Fibroblast of villous mesenchyme (primary cell): ENCODE measurements around the gene MAGEH1. TPM values are rescaled to one million over a fixed set of nuclear protein-coding genes. Genes with fewer than 3 reads are reported as not detected.
"Not testable (repeated sequence)": the region's sequence is repeated elsewhere in the genome, so short reads cannot be mapped to it uniquely, and the experiment has no call there.

Experiments
- DNase-seq: peaks from one replicate; pipeline ENCODE4 v3.0.0-alpha.2; 2010; ENCODE audit warnings: low read depth
- H3K4me3 ChIP-seq: 2 replicates; pipeline ENCODE4 v1.5.1; 2011; ENCODE audit warnings: low read depth, mild to moderate bottlenecking, low read length
- CTCF ChIP-seq: IDR thresholded peaks from 2 replicates; pipeline ENCODE4 v1.5.1; 2012; ENCODE audit warnings: low read depth, mild to moderate bottlenecking, low read length; ENCODE audit not compliant: insufficient read depth
- total RNA-seq: library from RNA; depleted of rRNA; stranded (reverse); fragments of >200 nt; gene quantifications from 2 replicates; pipeline ENCODE4 v1.2.3, GENCODE V29; 2012

MAGEH1 gene
- total RNA-seq, result 37.6 and 37.7 TPM in 2 replicates

- DNase-seq, result peak; percentile 80
- no peak for TF ChIP-seq CTCF
- peak within 1 kb of the TSS; percentile 63 for H3K4me3 ChIP-seq
Measured at GRCh38 chrX:55451990-55452832, at the start of gene MAGEH1. TSS of gene MAGEH1 (plus strand) at chrX:55452127. CDS start at chrX:55452375, 248 bp downstream.

- H3K4me3 ChIP-seq, DNase-seq: not testable (repeated sequence)
Measured at GRCh38 chrX:55427079-55427478, 24.8 kb upstream of the MAGEH1 start.

- not testable (repeated sequence) for DNase-seq, H3K4me3 ChIP-seq
Measured at GRCh38 chrX:55443468-55443867, 8.5 kb upstream of the MAGEH1 start.

- no peak for TF ChIP-seq CTCF
- no peak overlapping the region for H3K4me3 ChIP-seq
- DNase-seq, result peak; percentile 6
Measured at GRCh38 chrX:55450259-55450658, 1.7 kb upstream of the MAGEH1 start.

GRCh38 chrX:55451141-55451540, 786 bp upstream of the MAGEH1 start:
- no peak for DNase-seq
- no peak overlapping the region for H3K4me3 ChIP-seq
- TF ChIP-seq CTCF, result no peak

GRCh38 chrX:55451626-55451989, 319 bp upstream of the MAGEH1 start:
- DNase-seq, result no peak
- H3K4me3 ChIP-seq, result peak overlapping the region; percentile 63
- no peak for TF ChIP-seq CTCF

- TF ChIP-seq CTCF, result no peak
- no peak for DNase-seq
Measured at GRCh38 chrX:55452833-55453124, 852 bp downstream of the MAGEH1 start.

GRCh38 chrX:55455708-55456107, 3.8 kb downstream of the MAGEH1 start:
- H3K4me3 ChIP-seq, DNase-seq: not testable (repeated sequence)

More at GRCh38 chrX:55452833-55453124, 852 bp downstream of the MAGEH1 start:
- H3K4me3 ChIP-seq, result peak overlapping the region; percentile 63

- DNase-seq, H3K4me3 ChIP-seq: not testable (repeated sequence)
Measured at GRCh38 chrX:55459426-55459825, 7.5 kb downstream of the MAGEH1 start.

GRCh38 chrX:55459926-55460325, 8.0 kb downstream of the MAGEH1 start:
- not testable (repeated sequence) for H3K4me3 ChIP-seq, DNase-seq

- not testable (repeated sequence) for DNase-seq, H3K4me3 ChIP-seq
Measured at GRCh38 chrX:55464050-55464449, 12.1 kb downstream of the MAGEH1 start.

GRCh38 chrX:55465108-55465507, 13.2 kb downstream of the MAGEH1 start:
- DNase-seq, H3K4me3 ChIP-seq: not testable (repeated sequence)

- not testable (repeated sequence) for H3K4me3 ChIP-seq, DNase-seq
Measured at GRCh38 chrX:55465791-55466190, 13.9 kb downstream of the MAGEH1 start.

- not testable (repeated sequence) for H3K4me3 ChIP-seq, DNase-seq
Measured at GRCh38 chrX:55479956-55480355, 28.0 kb downstream of the MAGEH1 start.
